Loucy (cell line): Measurements from ENCODE around the gene ZNF750.

Source experiments
- CTCF ChIP-seq: fragments of 200-600 bp; sonication (generic); conservative IDR thresholded peaks from 2 replicates; pipeline ENCODE4 v1.5.1; 2014; ENCODE audit warnings: mild to moderate bottlenecking, antibody characterized with exemption, low read length
- EZH2phosphoT487 ChIP-seq: fragments of 200-600 bp; IDR thresholded peaks from 2 replicates; pipeline ENCODE4 v1.6.1; 2018; ENCODE audit warnings: antibody characterized with exemption, mild to moderate bottlenecking, moderate library complexity, borderline replicate concordance

- TF ChIP-seq CTCF (no peak), EZH2phosphoT487 (no peak)
These were observed 28.9 kb upstream of the ZNF750 start for GRCh38 chr17:82868715-82869131.
